ENCODE results near the gene CAMK1D. TPM values are rescaled to one million over a fixed set of nuclear protein-coding genes. Genes with fewer than 3 reads are reported as not detected.

The CAMK1D gene
- total RNA-seq, 6 experiments from 2014 or later, result 0.34 to 1.4 (median 0.43) TPM

- no peaks in the 10 kb centered on the region for H3K9me3 Mint-ChIP-seq
- H3K4me1 Mint-ChIP-seq (ENCODE audit: low read depth), result peaks cover 15% of the 10 kb centered on the region
- no peak overlapping the region for H3K27ac Mint-ChIP-seq
- no peak for TF ChIP-seq CTCF (IDR thresholded peaks at IDR 0.05)
- H3K27me3 Mint-ChIP-seq (ENCODE audit: insufficient read depth), result peaks cover 11% of the 10 kb centered on the region
- no peak for DNase-seq
- H3K4me3 Mint-ChIP-seq, result no peak overlapping the region
- H3K36me3 Mint-ChIP-seq (ENCODE audit: low read depth), result no peaks in the 10 kb centered on the region
These were observed 310.4 kb downstream of the CAMK1D start for GRCh38 chr10:12659706-12660105.

- Mint-ChIP-seq H3K9me3 (no peaks in the 10 kb centered on the region), H3K36me3 (ENCODE audit: low read depth) (no peaks in the 10 kb centered on the region), H3K27ac (no peak overlapping the region), H3K27me3 (ENCODE audit: insufficient read depth) (peaks cover 8% of the 10 kb centered on the region), H3K4me3 (no peak overlapping the region), H3K4me1 (ENCODE audit: low read depth) (peaks cover 15% of the 10 kb centered on the region)
- DNase-seq, result no peak
- TF ChIP-seq CTCF (IDR thresholded peaks at IDR 0.05), result no peak
These were observed 311.5 kb downstream of the CAMK1D start for GRCh38 chr10:12660812-12661211.

- H3K9me3 Mint-ChIP-seq, result no peaks in the 10 kb centered on the region
- H3K27ac Mint-ChIP-seq, result no peak overlapping the region
These were observed 312.3 kb downstream of the CAMK1D start for GRCh38 chr10:12661671-12662070.

GRCh38 chr10:12663863-12664262 lies 314.5 kb downstream of the CAMK1D start:
- no peaks in the 10 kb centered on the region for H3K9me3 Mint-ChIP-seq
- H3K27me3 Mint-ChIP-seq (ENCODE audit: insufficient read depth), result peaks cover 5% of the 10 kb centered on the region; the same call in 1 of the 2 replicates
- peaks cover 15% of the 10 kb centered on the region for H3K4me1 Mint-ChIP-seq (ENCODE audit: low read depth)
- H3K4me3 Mint-ChIP-seq, result no peak overlapping the region
- no peak for DNase-seq
- H3K36me3 Mint-ChIP-seq (ENCODE audit: low read depth), result no peaks in the 10 kb centered on the region
- no peak for TF ChIP-seq CTCF (IDR thresholded peaks at IDR 0.05)
- H3K27ac Mint-ChIP-seq, result no peak overlapping the region

More at GRCh38 chr10:12661671-12662070, 312.3 kb downstream of the CAMK1D start:
- DNase-seq, result no peak
- Mint-ChIP-seq H3K4me3 (no peak overlapping the region), H3K4me1 (ENCODE audit: low read depth) (peaks cover 15% of the 10 kb centered on the region), H3K27me3 (ENCODE audit: insufficient read depth) (peaks cover 13% of the 10 kb centered on the region), H3K36me3 (ENCODE audit: low read depth) (no peaks in the 10 kb centered on the region)
- TF ChIP-seq CTCF (IDR thresholded peaks at IDR 0.05), result no peak

GRCh38 chr10:12665501-12665900 lies 316.2 kb downstream of the CAMK1D start:
- no peak overlapping the region for H3K27ac Mint-ChIP-seq
- H3K4me3 Mint-ChIP-seq, result no peak overlapping the region
- TF ChIP-seq CTCF (IDR thresholded peaks at IDR 0.05), result no peak
- no peak for DNase-seq
- H3K27me3 Mint-ChIP-seq (ENCODE audit: insufficient read depth), result peaks cover 5% of the 10 kb centered on the region; the same call in 1 of the 2 replicates
- peaks cover 10% of the 10 kb centered on the region for H3K4me1 Mint-ChIP-seq (ENCODE audit: low read depth)
- H3K36me3 Mint-ChIP-seq (ENCODE audit: low read depth), result no peaks in the 10 kb centered on the region
- H3K9me3 Mint-ChIP-seq, result no peaks in the 10 kb centered on the region

- no peak overlapping the region for H3K4me3 Mint-ChIP-seq
- TF ChIP-seq CTCF (IDR thresholded peaks at IDR 0.05), result no peak
- peaks cover 10% of the 10 kb centered on the region for H3K4me1 Mint-ChIP-seq (ENCODE audit: low read depth)
- H3K36me3 Mint-ChIP-seq (ENCODE audit: low read depth), result no peaks in the 10 kb centered on the region
- H3K9me3 Mint-ChIP-seq, result no peaks in the 10 kb centered on the region
- H3K27ac Mint-ChIP-seq, result no peak overlapping the region
- peaks cover 5% of the 10 kb centered on the region; the same call in 1 of the 2 replicates for H3K27me3 Mint-ChIP-seq (ENCODE audit: insufficient read depth)
- no peak for DNase-seq
These were observed 317.7 kb downstream of the CAMK1D start for GRCh38 chr10:12667052-12667451.
